GM20000 (cell line): ENCODE measurements around the gene PCCA.
A peak's percentile ranks its signal among the peaks of the same experiment; 100 is the strongest.

Source experiments
- DNase-seq: peaks from one replicate; pipeline ENCODE4 v3.0.0; 2012; ENCODE audit warnings: low spot score
- CTCF ChIP-seq: IDR thresholded peaks from 2 replicates; pipeline ENCODE4 v1.5.1; 2012; ENCODE audit warnings: mild to moderate bottlenecking, control low read depth; ENCODE audit errors: extremely low read depth, missing control alignments

Gene PCCA

GRCh38 chr13:100502446-100502845 lies 413.6 kb downstream of the PCCA start:
- DNase-seq: no peak
- no peak for TF ChIP-seq CTCF

DNA sequence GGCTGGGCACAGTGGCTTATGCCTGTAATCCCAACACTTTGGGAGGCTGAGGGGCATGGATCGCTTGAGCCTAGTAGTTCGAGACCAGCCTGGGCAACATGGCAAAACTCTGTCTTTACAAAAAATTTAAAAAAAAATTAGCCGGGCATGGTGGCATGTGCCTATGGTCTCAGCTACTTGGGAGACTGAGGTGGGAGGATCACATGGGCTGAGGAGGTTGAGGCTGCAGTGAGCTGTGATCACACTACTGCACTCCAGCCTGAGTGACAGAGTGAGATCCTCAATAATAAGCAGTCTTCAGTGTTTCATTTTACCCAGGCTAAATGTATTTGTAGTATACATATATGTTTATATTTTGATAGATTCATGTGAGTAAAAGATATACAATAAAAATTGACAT lies 414.7 kb downstream of the PCCA start:
- TF ChIP-seq CTCF: no peak
- DNase-seq: no peak

DNA sequence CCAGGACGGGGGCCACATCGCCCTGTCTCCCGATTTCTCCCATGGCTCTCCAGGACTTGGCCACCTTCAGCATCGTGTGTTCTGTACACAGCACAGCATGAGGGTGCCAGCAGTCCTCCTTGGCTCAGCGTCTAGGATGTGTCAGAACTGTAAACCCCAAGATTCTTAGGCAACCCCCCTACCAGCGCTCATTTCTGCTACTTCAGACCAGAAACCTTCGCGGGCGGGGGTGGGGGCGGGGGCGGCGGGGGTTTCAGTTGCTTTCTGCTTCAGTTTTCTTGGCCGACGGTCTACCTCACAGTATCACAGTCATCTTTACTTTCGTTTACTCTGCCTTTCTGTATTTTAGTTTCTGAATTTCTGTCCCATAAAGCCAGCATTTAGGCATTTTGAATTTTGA lies 417.3 kb downstream of the PCCA start:
- peak; percentile 77 for DNase-seq
- TF ChIP-seq CTCF: no peak

DNA sequence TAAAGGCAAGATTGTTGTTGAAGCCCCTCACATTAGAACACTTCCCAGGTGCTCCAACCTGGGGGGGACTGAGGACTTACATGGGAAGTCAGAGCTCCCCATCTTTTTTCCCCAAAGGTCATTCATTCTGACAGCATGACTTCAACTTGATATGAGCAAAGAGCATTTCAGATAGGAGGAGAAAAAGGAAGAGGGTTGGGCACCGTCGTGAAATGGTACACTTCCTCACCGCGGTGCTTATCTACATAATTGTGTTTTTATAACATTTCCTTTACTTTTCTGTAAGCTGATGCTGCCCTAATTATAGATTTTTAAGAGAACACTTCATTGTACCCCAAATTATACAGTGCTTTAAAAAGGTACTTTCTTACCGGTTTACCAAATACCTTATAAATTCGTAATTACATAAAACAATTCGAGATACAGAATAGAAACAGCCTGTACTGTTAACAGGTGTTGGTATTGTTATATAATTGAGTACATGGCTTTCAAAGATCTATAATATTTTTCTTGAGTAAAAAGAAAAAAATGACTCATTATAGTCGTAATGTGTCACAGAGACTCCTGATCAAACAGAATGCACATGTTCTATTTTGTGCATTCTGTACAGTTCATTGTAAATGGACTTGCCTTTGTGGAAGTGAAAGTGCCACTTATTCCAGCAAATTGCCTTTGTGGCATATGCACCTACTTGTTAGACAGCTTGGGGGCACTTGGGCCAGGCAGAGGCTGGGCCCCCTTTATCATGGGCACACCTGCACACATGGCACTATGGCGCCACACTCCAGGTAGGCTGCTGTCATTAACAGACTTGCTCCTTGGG lies 417.9 kb downstream of the PCCA start:
- no peak for TF ChIP-seq CTCF
- no peak for DNase-seq

GRCh38 chr13:100508455-100508854 lies 419.6 kb downstream of the PCCA start:
- no peak for TF ChIP-seq CTCF
- no peak for DNase-seq

- no peak for DNase-seq
- TF ChIP-seq CTCF: no peak
Observed at GRCh38 chr13:100508996-100509395, 420.1 kb downstream of the PCCA start.

DNA sequence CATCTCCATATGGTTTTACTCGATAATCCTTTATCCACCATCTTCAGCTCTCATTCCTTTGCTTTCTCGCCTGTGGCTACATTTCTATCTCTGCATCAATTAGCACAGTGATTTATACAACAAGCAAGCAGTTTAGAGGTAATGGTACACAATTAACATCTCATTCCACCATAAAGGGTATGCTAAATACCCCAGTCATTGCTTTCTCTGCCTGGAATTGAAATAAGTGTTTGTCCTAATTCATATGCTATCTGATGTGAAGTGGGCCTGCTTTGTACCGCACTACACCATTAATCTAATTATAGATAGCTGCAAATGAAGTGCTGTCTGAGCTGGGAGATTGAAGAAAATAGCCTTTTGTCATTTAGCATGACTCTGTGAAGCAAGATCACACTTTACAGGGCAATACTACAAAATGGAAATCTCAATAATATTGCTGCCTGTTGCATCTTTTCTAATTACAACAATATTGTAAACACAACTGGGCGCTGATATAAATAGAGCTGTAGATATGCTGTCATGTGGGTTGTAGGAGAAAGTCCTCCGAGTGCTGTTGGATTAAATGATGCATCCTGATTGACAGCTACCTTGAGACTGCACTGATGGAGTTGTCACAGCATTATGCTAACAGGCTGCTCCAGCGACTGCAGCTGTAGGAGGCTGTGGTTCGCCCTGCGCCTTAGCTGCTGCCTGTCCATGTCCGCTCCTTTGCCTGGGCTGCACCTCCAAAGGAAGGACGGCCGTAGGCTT lies 421.5 kb downstream of the PCCA start:
- no peak for TF ChIP-seq CTCF
- no peak for DNase-seq
